Measurements from ENCODE around the gene MYLK3. TPM values are rescaled to one million over a fixed set of nuclear protein-coding genes. Genes with fewer than 3 reads are reported as not detected.
"Not testable (repeated sequence)": the region's sequence is repeated elsewhere in the genome, so short reads cannot be mapped to it uniquely, and the experiment has no call there.

The MYLK3 gene
- total RNA-seq, 1 donor, result under 0.01 TPM

GRCh38 chr16:46787909-46788308 lies 39.8 kb upstream of the MYLK3 start:
- no peak overlapping the region for H3K4me2 ChIP-seq (ENCODE audit: insufficient read depth, low read length)
- H3K27ac ChIP-seq (ENCODE audit: low read depth, low read length), result no peak overlapping the region
- no peak overlapping the region for H3K4me3 ChIP-seq (ENCODE audit: insufficient read depth, low read length)
- no peaks in the 10 kb centered on the region for H4K20me1 ChIP-seq (ENCODE audit: insufficient read depth, low read length)
- no peaks in the 10 kb centered on the region for H3K36me3 ChIP-seq (ENCODE audit: insufficient read depth, low read length)
- H2AFZ ChIP-seq (ENCODE audit: low read length), result no peak overlapping the region
- H3K27me3 ChIP-seq (ENCODE audit: insufficient read depth, low read length), result no peaks in the 10 kb centered on the region
- TF ChIP-seq, protein P1, sequence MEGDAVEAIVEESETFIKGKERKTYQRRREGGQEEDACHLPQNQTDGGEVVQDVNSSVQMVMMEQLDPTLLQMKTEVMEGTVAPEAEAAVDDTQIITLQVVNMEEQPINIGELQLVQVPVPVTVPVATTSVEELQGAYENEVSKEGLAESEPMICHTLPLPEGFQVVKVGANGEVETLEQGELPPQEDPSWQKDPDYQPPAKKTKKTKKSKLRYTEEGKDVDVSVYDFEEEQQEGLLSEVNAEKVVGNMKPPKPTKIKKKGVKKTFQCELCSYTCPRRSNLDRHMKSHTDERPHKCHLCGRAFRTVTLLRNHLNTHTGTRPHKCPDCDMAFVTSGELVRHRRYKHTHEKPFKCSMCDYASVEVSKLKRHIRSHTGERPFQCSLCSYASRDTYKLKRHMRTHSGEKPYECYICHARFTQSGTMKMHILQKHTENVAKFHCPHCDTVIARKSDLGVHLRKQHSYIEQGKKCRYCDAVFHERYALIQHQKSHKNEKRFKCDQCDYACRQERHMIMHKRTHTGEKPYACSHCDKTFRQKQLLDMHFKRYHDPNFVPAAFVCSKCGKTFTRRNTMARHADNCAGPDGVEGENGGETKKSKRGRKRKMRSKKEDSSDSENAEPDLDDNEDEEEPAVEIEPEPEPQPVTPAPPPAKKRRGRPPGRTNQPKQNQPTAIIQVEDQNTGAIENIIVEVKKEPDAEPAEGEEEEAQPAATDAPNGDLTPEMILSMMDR (IDR thresholded peaks at IDR 0.05; ENCODE audit: extremely low read depth, low read depth, low read length), result no peak
- peaks cover 3% of the 10 kb centered on the region for H3K4me1 ChIP-seq (ENCODE audit: insufficient read depth, low read length)
- no peaks in the 10 kb centered on the region for H3K9me3 ChIP-seq (ENCODE audit: low read depth, low read length)
- DNase-seq (ENCODE audit: insufficient read length, low spot score, missing footprints), result no peak
- H3K79me2 ChIP-seq (ENCODE audit: insufficient read depth, low read length), result no peaks in the 10 kb centered on the region

GRCh38 chr16:46785076-46785845 lies 37.1 kb upstream of the MYLK3 start:
- no peak for DNase-seq (ENCODE audit: insufficient read length, low spot score, missing footprints)
- no peaks in the 10 kb centered on the region for H3K79me2 ChIP-seq (ENCODE audit: insufficient read depth, low read length)
- TF ChIP-seq, protein P1 (IDR thresholded peaks at IDR 0.05; ENCODE audit: extremely low read depth, low read depth, low read length), result no peak
- no peaks in the 10 kb centered on the region for H4K20me1 ChIP-seq (ENCODE audit: insufficient read depth, low read length)
- no peak overlapping the region for H2AFZ ChIP-seq (ENCODE audit: low read length)
- H3K4me1 ChIP-seq (ENCODE audit: insufficient read depth, low read length), result peaks cover 1% of the 10 kb centered on the region
- no peak overlapping the region for H3K4me2 ChIP-seq (ENCODE audit: insufficient read depth, low read length)
- no peaks in the 10 kb centered on the region for H3K9me3 ChIP-seq (ENCODE audit: low read depth, low read length)
- no peak overlapping the region for H3K4me3 ChIP-seq (ENCODE audit: insufficient read depth, low read length)
- H3K27me3 ChIP-seq (ENCODE audit: insufficient read depth, low read length), result no peaks in the 10 kb centered on the region
- H3K36me3 ChIP-seq (ENCODE audit: insufficient read depth, low read length), result no peaks in the 10 kb centered on the region
- H3K27ac ChIP-seq (ENCODE audit: low read depth, low read length), result no peak overlapping the region

DNA sequence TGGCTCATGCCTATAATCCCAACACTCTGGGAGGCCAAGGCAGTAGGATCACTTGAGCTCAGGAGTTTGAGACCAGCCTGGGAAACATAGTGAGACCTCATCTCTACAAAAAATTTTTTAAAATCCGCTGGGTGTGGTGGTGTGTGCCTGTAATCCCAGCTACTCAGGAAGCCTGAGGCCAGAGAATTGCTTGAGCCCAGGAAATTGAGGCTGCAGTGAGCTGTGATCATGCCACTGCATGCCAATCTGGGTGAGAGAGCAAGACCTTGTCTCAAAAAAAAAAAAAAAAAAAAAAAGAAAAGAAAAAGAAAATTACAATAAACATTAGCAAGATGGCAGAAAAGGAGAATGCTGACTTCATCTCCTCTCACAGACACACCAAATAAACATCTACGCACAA lies 36.4 kb upstream of the MYLK3 start:
- not testable (repeated sequence) for H2AFZ ChIP-seq (ENCODE audit: low read length); H3K9me3 ChIP-seq (ENCODE audit: low read depth, low read length); H3K27ac ChIP-seq (ENCODE audit: low read depth, low read length); H3K4me3 ChIP-seq (ENCODE audit: insufficient read depth, low read length); H3K79me2 ChIP-seq (ENCODE audit: insufficient read depth, low read length); H3K27me3 ChIP-seq (ENCODE audit: insufficient read depth, low read length); H3K36me3 ChIP-seq (ENCODE audit: insufficient read depth, low read length); H3K4me1 ChIP-seq (ENCODE audit: insufficient read depth, low read length); DNase-seq (ENCODE audit: insufficient read length, low spot score, missing footprints); H4K20me1 ChIP-seq (ENCODE audit: insufficient read depth, low read length); H3K4me2 ChIP-seq (ENCODE audit: insufficient read depth, low read length)

DNA sequence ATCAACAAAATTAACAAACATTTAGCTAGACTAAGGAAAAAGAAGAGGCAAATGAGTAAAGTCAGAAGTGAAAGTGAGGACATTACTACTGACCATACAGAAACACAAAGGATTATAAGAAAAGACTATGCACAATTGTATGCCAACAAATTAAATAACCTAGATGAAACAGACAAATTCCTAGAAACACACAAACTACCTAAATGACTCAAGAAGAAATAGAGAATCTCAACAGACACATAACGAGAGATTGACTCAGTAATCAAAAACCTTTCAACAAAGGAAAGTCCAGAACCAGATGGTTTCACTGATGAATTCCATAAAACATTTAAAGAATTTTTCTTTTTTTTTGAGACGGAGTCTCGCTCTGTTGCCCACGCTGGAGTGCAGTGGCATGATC lies 35.7 kb upstream of the MYLK3 start:
- H3K27me3 ChIP-seq (ENCODE audit: insufficient read depth, low read length), result no peaks in the 10 kb centered on the region
- H3K79me2 ChIP-seq (ENCODE audit: insufficient read depth, low read length), result no peaks in the 10 kb centered on the region
- H3K36me3 ChIP-seq (ENCODE audit: insufficient read depth, low read length), result no peaks in the 10 kb centered on the region
- H2AFZ ChIP-seq (ENCODE audit: low read length), result no peak overlapping the region
- H3K4me3 ChIP-seq (ENCODE audit: insufficient read depth, low read length), result no peak overlapping the region
- H3K4me2 ChIP-seq (ENCODE audit: insufficient read depth, low read length), result no peak overlapping the region
- no peak overlapping the region for H3K27ac ChIP-seq (ENCODE audit: low read depth, low read length)
- H3K4me1 ChIP-seq (ENCODE audit: insufficient read depth, low read length), result no peaks in the 10 kb centered on the region
- TF ChIP-seq, protein P1 (IDR thresholded peaks at IDR 0.05; ENCODE audit: extremely low read depth, low read depth, low read length), result no peak
- no peaks in the 10 kb centered on the region for H4K20me1 ChIP-seq (ENCODE audit: insufficient read depth, low read length)
- no peaks in the 10 kb centered on the region for H3K9me3 ChIP-seq (ENCODE audit: low read depth, low read length)
- DNase-seq (ENCODE audit: insufficient read length, low spot score, missing footprints), result no peak
